Limb (tissue), 2 donors: ENCODE measurements around the gene AQP3.
"Not testable (repeated sequence)": the region's sequence is repeated elsewhere in the genome, so short reads cannot be mapped to it uniquely, and the experiment has no call there.

Experiments used
- DNase-seq, 2 donors: peaks; one replicate each; pipeline ENCODE4 v3.0.0-alpha.2; 2016; ENCODE audit errors: extremely low spot score in 2 of 2

AQP3 gene

DNA sequence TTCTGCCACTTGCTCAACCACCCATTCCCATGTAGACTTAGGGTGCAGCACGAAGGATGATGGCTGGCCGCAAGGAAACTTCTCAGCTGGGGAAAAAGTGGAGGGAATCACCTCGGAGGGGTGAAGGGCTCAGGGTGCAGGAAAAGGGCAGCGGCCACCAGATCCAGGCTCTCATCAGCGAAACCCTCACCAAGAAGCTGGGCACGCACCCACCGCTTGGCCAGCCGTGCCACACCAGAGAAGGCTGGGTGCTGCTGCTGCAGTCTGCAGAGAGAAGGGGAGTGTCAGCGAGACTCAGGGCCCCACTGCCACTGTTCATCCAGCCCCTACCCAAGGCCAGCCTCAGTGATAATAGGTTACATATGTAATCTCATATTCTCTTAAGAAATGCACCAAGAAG, 17.7 kb upstream of the AQP3 start:
- DNase-seq = no peak

DNA sequence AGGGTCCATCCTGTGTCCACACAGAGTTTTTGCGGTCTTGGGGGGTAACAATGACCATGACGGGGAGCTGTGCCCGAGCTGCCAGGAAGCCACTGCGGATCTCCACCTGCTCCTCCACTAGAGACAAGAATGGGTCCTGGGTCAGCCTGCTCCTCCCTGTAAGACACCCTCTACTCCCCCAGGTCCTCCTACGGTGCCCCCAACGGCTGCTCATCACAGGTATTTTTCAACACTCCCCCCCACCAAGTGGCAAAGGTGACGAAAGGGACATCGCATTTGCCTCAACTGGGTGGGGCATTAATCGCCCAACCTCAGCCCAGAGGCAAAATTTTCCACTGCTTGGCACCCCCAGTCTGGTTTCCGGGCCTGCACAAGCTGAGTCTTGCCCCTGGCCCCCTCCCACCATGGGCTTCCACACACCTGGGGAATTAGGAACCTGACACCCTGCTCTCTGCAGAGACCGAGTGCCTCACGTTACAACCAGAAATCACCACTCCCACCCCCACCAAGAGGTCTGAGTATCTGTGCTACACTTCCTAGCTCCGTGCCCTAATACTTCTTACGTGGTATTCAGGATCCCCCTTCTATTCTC, 16.7 kb upstream of the AQP3 start:
- DNase-seq = no peak

DNA sequence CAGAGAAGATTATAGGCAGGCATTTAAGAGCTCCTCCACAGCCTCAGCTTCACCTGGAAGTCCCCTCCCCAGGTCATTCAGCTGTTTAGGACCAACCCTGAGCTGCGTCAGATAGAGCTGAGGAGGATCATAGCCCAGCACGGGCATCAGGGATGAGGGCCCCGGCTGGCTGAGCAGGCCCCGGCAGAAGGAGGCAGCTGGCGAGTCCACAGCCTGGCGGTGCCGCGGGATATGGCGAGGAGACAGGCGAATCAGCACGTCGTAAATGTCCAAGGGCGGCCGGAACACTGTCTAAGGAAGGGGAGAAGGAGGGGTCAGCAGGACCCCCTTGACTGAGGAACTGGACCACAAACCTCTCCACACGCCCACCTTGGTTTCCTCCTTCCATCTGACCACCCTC, 15.8 kb upstream of the AQP3 start:
- DNase-seq = no peak

DNA sequence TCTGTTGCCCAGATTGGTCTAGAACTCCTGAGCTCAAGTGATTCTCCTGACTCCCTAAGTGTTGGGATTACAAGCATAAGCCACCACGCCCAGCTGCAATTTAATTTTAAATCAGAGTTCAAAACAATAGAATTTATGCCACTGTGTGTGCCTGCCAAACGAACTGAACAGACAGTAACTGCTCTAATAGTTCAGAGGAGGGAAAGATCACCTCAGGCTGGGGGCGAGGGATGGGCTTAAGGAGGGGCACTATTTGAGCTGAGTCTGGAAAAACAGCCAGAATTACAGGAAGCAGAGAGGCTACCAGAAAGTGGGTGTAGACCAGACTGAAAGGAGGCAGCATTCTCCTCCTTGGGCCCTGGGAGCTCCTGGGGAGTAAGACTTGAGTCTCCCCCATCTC, 14.1 kb upstream of the AQP3 start:
- DNase-seq = no peak

DNA sequence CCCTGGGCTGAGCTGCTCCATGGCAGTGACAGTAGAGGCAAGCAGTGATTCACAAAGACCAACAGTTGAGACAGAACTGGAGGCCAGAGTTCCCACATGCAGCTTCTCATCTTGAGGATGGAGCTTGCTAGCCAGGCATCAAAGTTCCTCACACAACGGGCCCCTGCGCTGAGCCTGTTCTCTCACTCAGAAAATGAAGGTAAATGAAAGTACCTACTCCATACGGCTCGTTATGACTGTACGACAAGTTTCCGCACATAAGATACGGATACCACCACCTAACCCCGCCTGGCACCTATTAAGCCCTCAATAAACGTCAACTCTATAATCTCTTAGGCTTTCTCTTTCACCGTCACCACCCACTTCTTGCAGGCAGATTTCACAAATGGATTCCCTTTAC, 13.5 kb upstream of the AQP3 start:
- DNase-seq = no peak

DNA sequence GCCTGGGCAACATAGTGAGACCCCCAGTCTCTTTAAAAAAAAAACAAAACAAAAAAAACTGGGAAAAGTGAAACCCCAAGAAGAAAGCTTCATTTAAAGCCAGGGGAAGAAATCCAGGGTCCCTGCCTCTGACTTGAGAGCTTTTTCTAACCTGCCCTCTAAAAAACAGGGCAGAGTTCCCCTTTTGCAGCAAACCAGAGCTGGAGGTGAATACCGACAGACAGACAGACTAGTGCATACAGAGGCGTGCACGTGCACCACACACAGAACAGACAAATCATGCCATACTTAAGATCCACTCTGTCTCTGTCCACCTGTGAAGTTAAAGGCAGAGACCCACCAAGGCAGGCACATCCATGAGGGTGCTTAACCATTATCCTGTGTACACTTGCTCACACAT, 11.7 kb upstream of the AQP3 start:
- no peak for DNase-seq

DNA sequence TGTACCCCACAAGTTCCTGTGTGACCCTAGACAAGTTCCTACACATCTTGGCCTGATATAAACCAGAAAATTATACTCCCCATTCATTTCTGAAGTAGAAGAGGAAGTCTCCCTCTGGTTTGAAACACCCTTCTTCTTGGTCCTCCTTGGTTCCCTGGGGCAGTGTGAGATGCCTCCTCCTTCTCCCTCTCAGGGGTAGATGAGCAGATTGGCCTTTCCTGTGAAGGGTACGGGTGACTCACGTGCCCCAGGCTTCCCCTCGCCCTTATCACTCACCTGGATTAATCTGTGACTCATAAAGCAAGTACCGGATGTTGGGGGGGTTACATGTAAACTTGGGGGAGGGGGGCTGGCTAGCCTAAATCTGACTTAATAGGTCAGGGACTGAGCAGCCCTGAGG, 11.1 kb upstream of the AQP3 start:
- no peak for DNase-seq

DNA sequence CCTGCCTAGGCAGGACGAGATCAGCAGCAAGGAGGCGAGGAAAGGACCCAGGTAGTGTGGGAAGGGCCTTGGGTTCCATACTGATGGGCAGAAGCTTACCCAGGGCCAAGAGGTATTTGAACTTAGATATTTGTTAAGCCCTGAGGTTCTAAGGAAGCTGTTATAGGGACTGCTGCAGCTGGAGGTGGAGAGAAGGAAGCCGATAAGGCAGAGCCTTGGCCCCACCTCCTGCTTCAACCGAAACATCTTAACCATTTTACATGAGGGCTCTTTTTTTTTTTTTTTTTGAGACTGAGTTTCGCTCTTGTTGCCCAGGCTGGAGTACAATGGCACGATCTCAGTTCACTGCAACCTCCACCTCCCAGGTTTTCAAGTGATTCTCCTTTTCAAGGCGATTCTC, 8.6 kb upstream of the AQP3 start:
- no peak for DNase-seq

DNA sequence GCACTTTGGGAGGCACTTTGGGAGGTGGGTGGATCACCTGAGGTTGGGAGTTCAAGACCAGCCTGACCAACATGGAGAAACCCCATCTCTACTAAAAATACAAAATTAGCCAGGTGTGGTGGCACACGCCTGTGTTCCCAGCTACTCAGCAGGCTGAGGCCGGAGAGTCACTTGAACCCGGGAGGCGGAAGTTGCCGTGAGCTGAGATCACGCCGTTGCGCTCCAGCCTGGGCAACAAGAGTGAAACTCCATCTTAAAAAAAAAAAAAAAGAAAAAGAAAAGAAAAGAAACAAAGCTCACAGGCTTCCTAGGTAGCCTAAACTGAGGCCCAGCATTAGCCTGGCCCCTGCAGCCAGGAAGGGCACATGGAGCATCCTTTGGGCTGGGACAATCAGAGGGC, 8.1 kb upstream of the AQP3 start:
- not testable (repeated sequence) for DNase-seq

DNA sequence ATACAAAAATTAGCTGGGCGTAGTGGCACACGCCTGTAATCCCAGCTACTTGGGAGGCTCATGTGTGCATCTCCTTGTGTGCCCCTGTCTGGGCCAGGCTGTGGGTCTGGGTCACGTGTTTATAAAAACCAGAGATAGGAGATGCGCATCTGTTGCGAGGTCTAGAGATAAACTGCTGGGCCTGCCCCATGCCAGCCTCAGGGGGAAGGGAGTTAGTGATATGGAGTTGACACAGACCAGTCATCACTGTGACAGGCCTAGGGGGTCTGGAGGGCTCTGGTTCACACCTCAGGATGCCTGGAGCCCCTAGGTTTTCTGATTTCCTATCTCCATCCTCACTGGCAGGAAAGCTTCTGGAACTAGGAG, 7.3 kb upstream of the AQP3 start:
- not testable (repeated sequence) for DNase-seq

DNA sequence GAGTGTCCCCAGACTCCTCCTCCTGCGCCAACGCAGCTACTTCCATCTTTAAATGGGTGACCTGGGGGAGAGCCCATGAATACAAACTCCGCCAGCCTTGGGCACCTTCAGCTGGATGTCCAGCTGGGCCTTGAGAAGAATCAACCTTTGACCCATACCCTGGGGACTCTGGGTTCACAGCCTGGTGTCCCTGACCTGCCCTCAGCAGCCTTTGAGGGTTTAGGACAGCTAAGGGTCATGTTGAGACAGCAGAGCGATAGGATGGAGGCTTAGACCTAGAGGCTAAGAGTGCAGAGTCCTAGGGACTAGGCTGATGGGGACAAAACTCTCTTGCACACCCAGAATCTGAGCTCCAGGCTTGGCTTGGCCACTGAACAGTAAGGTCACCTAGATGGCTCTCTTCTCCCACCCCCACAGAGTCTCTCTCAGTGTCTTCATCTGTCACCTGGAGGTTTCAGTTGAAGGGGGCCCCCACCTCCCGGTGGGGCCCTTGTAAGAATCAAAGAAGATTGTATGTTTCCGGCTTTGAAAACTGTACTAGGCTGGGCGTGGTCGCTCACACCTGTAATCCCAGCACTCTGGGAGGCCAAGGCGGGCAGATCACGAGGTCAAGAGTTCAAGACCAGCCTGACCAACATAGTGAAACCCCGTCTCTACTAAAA, 6.7 kb upstream of the AQP3 start:
- no peak for DNase-seq

DNA sequence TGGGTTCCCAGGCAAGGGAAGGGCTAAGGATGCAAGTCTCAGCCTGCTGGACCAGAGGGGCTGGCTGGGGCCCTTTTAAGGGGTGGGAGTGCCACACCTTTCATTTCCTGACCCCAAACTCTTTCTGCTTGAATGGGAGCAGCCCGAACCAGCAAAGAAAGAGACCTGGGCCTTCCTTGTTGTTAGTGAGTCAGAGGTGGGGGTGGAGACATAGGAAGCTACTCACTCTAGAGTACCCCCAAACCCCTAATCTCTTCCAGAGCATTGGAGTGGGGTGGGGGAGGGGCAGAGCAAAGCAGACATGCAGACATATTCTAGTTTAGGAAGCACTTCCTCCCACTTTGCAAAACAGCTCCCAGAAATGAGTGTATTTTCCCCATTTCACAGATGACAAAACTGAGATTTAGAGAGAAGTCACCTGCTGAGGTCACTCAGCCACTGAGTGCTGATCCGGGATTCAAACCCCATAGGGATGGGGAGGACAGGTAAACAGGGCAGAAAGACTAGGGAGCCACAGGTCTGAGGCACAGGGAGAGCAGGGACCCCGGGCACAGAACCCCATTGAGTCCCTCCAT, 6.0 kb upstream of the AQP3 start:
- no peak for DNase-seq

DNA sequence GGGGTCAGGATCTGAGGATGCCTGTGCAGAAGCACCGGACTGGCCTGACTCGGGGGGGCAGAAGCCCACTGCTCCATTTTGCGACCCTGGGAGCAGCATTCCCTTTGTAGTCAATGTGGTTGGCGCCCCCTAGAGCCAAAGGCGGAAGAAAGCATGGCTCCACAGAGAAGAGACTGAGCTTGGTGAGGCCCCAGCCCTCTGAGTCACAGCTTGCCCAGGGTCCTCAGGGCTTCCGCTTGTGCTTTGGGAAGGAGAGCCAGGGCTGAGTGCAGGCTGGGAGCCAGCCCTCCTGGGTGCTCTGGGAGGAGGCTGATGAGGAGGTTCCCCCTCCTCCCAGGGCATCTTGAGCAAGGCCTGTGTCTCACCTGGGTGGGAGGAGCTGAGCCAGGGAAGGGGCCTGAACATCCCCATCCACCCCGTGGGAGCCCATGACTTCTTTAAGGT, 5.5 kb upstream of the AQP3 start:
- DNase-seq = peak in 1 of 2 donors; percentile 13

DNA sequence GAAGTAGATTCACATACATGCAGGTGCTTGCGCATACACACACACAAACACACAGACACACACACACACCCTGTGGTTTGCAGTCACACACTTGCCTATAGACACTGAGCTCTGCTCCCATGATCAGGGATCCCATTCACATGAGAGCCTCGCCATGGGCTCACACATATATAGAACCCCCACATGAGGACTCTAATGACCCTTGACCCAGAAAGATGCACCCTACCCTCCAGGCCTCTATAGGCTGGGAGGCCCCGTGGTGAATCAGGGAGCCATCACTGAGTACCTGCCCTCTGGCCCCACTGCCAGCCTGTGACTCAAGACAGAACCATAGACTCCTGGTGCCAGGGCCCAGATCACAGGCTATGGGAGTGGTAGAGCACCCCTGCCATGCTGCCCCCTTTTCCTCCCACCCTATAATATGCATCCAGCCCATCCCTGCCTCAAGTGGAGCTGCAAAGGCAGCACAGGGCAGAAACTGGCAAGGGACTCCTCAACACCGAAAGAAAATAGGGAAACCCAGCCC, 3.3 kb upstream of the AQP3 start:
- DNase-seq = no peak

DNA sequence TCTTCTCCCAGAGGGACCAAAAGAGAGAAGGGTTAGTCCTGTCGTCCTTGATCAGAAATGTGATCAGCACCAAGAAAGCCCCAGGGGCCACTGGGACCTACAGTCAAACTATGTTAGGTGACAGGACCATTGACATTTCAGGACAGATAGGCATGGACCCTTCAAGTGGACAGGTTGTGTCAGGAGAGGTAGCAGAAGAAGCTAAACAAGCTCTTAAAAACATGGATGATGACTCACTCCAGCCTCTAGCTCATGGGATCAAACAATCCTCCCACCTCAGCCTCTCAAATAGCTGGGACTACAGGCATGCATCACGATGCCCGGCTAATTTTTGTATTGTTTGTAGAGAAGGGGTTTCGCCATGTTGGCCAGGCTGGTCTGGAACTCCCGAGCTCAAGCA, 2.3 kb upstream of the AQP3 start:
- no peak for DNase-seq

DNA sequence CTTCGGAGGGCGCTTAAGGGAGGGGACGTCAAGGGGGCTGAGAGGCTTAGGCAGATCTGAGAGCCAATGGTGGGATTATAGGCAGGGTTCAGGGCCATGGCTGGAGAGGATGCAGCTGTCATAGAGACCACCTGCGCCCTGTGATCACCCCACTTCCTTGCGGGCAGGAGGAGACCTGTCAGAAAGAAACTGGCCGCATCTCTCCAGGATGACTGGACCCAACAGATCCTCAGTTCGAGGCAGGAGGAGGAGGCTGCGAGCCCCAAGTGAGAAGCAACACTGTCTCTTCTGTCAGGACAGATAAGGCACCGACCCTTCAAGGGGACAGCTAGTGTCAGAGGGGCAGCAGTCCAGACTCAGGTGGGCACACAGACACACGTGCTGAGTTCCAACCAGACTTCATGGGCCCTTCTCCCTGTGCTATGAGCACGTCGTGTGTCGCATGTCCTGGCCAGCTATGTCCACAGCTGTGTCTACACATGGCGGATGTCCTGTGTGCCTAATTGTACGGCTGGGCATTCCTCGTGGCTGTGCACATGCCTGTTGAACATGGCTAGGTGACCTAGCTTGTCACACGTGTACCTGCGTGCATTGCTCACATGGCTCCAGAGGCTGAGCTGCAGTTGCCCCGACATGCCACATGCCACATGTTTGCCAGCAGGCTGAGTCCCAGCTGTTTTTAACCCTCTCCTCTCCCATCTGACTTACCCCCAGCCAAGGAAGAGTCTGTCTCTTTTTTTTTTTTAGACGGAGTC, 583 bp upstream of the AQP3 start:
- DNase-seq = no peak

DNA sequence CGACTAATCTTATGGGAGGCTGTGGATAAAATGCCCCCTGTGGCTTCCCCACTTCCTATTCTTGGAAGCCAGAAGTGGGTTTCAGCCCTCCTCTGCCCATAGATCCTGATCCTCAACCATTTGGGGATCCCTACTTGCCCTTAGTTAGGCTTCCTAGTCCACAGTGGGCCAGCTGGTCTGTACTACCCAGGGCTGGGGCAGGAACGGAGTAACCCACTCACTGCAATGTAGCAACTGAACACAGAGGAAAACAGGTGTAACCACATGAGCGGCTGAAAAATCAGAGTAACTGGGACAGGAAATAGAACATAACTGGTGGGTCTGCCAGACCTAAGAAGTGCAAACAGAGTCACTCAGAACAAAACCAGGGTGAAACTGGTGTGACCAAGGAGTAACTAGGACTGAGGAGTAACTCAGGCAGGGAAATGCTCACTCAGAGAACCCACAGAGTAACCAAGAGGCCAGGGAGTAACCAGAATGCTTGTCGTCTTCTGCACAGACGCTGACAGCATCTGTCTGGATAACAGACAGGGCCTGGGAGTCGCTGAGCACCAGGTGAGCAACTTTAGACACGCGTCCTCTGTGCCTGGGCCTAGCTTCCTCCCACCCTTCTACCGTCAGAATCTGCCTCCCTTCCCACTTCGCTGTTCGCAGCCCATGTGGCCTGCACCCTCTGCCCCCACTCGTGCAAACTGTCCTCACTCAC, 1.0 kb downstream of the AQP3 start:
- DNase-seq = no peak

DNA sequence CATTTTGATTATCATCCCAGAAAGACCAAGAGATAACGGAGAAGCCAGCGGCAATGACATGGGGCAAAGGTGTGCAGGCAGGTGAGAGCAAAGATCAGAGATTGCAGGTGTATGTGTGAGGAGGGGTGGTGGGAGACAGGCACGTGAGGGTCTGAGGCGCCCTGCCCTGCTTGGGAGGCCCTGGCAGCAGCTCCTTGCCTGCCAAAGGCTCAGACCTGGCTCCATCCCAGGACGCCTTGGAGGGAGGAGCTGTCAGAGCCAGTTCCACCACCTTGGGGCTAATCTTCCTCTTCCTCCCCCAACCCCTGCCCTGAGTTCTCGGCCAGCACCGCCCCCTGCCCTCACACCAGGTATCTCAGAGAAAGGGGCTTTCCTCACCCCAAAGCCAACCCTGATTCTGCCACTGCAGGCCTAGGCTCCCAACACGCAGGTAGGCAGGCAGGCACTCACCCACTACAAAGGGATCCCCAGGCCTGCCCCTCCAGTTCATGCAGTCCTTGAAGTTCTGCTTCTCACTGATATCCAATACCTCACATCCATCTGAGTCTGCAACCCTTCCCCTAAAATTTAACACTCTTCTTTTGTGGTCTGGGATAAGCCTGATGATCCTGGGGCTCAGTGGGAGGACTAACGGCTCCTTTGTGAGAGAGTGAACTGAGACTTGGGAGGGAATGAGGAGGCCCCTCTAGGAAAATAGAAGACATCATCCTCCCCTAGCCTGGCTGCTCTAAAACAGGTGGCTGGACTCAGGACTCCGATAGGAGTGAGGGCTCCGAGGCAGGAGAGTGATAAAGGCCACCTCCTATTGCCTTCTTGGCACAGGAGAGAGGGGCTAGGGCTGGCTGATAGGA, 1.8 kb downstream of the AQP3 start:
- DNase-seq = no peak

DNA sequence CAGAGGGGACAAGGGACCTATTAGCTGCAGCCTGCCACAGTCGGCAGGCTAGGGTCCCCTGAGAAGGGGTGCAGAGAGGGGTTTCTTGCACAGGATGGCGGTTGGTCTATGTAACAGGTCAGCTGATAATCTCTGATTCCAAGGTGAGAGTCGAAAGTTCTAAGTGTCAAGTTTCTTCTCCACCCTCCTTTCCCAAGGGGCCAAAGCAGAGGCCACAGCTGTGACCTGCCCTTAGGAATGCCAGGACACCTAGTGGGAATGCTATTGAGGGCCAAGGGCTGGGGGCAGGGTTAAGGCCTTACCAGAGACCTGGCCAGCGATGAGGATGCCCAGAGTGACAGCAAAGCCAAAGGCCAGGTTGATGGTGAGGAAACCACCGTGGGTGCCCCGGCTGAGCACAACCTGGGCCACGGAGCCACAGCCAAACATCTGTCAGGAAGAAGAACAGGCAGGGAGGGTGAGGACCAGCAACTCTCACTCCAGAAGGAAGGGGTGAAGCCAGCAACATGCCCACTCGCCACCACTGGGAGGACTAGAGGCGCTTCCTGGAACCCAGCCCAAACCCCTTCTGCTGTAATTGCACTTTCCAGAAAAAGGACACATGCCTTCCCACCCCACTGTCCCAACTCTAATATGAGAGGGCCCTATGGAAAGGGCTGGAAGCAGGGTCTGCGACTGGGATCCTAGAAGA, 3.8 kb downstream of the AQP3 start:
- no peak for DNase-seq

DNA sequence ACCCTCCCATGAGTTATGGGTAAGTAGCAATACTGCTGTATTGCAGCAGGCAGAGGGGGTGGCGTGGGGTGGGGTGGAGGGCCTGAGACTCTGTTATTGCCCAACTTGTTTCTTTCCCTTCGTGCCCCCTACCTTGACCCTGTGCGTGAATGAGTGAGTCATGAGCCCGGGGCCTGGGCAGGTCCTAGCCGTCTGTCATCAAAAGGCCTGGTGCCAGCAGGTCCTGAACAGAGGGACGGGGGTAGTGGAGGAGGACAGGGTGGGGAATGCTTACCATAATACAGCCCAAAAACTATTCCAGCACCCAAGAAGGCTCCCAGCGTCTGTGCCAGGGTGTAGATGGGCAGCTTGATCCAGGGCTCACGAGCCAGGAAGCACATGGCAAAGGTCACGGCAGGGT, 4.3 kb downstream of the AQP3 start:
- no peak for DNase-seq
